Nucleus accumbens (tissue), 56 donors: ENCODE data around the gene STX8.
A peak's percentile ranks its signal among the peaks of the same experiment; 100 is the strongest.
"Not testable (repeated sequence)": the region's sequence is repeated elsewhere in the genome, so short reads cannot be mapped to it uniquely, and the experiment has no call there.

ENCODE experiments used
- DNase-seq, 56 donors: peaks; one replicate each; lab custom pipeline; 2025; lab: John Stamatoyannopoulos, UW

Gene STX8

GRCh38 chr17:9408868-9409829, 166.5 kb downstream of the STX8 start:
- no peak for DNase-seq

- no peak for DNase-seq
Observed at GRCh38 chr17:9408381-9408780, 167.2 kb downstream of the STX8 start.

- no peak for DNase-seq
Observed at GRCh38 chr17:9406046-9406606, 169.5 kb downstream of the STX8 start.

GRCh38 chr17:9403257-9403656, 172.4 kb downstream of the STX8 start:
- no peak for DNase-seq

- peak in 2 of 56 donors; percentile 3 to 5 for DNase-seq
Observed at GRCh38 chr17:9402590-9403199, 172.9 kb downstream of the STX8 start.

GRCh38 chr17:9401434-9401833, 174.2 kb downstream of the STX8 start:
- DNase-seq, result no peak

- no peak for DNase-seq
Observed at GRCh38 chr17:9389111-9389527, 186.5 kb downstream of the STX8 start.

- DNase-seq, result no peak
Observed at GRCh38 chr17:9386401-9386800, 189.2 kb downstream of the STX8 start.

- DNase-seq, result no peak
Observed at GRCh38 chr17:9383826-9384225, 191.8 kb downstream of the STX8 start.

GRCh38 chr17:9382626-9383025, 193.0 kb downstream of the STX8 start:
- DNase-seq, result no peak

- no peak for DNase-seq
Observed at GRCh38 chr17:9381068-9381467, 194.6 kb downstream of the STX8 start.

GRCh38 chr17:9380361-9380760, 195.3 kb downstream of the STX8 start:
- no peak for DNase-seq

GRCh38 chr17:9376177-9376576, 199.4 kb downstream of the STX8 start:
- not testable (repeated sequence) for DNase-seq

GRCh38 chr17:9371019-9371418, 204.6 kb downstream of the STX8 start:
- peak in 1 of 56 donors; percentile 21 for DNase-seq

- peak in 1 of 56 donors; percentile 3 for DNase-seq
Observed at GRCh38 chr17:9370467-9370866, 205.2 kb downstream of the STX8 start.

GRCh38 chr17:9368631-9369030, 207.0 kb downstream of the STX8 start:
- no peak for DNase-seq

- DNase-seq, result peak in 4 of 56 donors; percentile 0 to 6 (median 2)
Observed at GRCh38 chr17:9367156-9367555, 208.5 kb downstream of the STX8 start.

- no peak for DNase-seq
Observed at GRCh38 chr17:9364837-9365430, 210.7 kb downstream of the STX8 start.

GRCh38 chr17:9363440-9364350, 211.9 kb downstream of the STX8 start:
- DNase-seq, result no peak
